RKO (cell line): ENCODE measurements around the gene ZNF565.
"Not testable (repeated sequence)": the region's sequence is repeated elsewhere in the genome, so short reads cannot be mapped to it uniquely, and the experiment has no call there.

Source experiments
- DNase-seq: peaks from one replicate; pipeline ENCODE4 v3.0.0-alpha.2; 2016; ENCODE audit warnings: low spot score

ZNF565 gene

DNA sequence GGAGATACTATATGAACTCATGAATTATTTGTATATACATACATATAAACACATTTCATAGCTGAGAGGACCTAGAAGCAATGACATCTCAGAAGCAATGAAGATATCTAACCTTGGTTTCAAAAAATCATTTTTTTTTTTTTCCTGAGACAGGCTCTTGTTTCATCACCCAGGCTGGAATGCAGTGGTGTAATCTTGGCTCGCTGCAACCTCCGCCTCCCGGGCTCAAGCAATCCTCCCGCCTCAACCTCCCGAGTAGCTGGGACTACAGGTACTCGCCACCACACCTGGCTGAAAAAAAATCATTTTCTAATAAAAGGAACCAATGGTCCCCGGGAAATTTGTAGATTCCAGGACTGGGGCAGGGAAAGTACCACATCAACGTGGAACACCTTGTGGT is 4.0 kb downstream of the ZNF565 start:
- DNase-seq: no peak

DNA sequence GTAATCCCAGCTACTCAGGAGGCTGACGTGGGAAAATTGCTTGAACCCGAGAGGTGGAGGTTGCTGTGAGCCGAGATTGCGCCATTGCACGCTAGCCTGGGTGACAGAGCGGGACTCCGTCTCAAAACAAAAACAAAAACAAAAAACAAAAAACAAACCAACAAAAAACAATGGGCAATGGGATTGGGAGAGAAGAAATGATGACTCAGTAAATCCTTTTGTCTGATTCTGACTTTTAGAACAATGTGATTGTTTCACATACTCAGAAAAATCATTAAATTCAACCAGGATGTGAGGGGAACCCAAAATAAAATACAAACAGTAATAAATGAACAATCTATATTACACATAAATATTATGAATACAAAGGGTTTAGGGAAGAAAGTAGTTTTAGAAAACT is 5.1 kb downstream of the ZNF565 start:
- DNase-seq: no peak

DNA sequence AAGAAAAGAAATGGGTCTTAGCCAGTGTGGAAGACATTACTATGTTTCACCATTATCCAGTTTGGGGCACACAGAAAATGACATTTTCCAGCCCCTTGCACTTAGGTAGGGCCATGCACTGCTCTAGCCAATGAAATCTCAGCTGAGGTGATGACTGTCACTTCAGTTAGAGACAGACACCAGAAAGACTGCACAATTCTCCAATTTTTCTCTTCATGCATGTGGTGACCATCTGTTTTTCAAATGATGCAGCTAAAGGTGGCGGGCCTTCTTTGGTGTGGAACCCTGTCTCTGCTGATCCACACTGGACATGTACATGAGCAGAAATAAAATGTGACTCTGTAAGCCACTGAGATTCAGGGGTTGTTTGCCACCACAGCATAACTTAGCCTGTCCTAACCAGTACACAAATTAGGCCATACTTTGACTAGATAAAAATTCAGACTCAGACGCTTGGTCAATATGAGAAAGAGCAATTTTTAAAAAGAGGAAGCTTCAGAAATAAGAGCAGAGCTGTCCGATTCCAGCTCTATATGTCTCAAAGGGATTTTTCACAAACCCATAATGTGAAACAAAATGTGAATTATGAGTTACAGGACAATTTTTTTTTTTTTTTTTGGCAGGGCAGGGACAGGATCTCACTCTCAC is 6.7 kb downstream of the ZNF565 start:
- DNase-seq: no peak

DNA sequence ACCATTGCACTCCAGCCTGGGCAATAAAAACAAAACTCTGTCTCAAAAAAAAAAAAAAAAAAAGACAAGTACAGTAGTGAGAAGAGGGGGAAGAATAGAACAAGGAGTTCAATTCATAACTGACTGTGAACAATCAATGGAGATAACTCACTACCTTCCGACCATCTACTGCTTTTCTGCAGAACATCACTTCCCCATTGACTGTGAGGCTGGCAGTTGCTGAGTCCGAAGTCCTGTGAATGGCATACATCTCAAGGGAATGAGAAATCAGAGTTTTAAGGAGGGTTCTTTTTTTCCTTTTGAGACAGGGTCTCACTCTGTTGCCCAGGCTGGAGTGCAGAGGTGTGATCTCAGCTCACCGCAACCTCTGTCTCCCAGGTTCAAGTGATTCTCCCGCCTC is 11.2 kb downstream of the ZNF565 start:
- no peak for DNase-seq

DNA sequence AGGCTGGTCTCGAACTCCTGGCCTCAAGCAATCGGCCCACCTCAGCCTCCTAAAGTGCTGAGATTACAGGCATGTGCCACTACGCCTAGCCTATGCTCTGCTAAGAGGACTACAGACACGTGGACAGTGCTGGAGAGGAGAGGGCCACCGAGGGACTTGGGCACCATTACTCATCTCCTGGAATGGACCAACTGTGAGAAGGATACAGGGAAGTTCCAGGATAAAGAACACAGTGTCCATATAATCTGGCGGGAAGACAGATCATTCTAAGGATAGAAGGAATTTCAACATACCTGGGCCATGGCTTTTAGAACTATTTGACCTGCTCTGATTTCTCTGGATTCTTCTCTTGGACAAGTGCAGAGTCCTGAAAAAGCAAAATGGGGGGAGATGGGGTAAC is 12.8 kb downstream of the ZNF565 start:
- no peak for DNase-seq

DNA sequence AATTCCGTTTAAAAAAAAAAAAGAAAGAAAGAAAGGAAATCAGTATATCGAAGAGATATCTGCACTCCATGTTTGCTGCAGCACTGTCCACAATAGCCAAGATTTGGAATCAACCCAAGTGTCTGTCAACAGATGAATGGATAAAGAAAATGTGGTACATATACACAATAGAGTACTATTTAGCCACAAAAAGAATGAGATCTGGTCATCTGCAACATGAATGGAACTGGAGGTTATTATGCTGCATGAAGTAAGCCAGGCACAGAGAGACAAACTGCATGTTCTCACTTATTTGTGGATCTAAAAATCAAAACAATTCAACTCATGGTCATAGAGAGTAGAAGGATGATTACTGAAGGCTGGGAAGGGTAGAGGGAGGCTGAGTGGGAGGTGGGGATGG is 16.3 kb downstream of the ZNF565 start:
- no peak for DNase-seq

DNA sequence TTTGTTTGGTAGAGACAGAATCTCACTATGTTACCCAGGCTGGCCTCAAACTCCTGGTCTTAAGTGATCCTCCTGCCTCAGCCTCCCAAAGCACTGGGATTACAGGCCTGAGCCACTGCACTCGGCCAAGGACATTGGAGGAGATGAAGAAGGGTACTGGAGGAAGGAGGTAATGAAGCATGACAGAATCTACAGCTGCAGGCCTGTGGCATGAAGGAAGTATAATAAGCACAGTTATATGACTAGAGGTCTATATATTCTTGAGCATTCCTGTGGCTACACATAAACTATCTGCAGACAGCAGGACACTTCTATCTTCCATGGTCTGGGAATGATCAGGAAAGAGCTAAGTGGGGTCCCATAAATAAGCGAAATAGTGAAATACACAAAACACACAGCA is 18.2 kb downstream of the ZNF565 start:
- no peak for DNase-seq

DNA sequence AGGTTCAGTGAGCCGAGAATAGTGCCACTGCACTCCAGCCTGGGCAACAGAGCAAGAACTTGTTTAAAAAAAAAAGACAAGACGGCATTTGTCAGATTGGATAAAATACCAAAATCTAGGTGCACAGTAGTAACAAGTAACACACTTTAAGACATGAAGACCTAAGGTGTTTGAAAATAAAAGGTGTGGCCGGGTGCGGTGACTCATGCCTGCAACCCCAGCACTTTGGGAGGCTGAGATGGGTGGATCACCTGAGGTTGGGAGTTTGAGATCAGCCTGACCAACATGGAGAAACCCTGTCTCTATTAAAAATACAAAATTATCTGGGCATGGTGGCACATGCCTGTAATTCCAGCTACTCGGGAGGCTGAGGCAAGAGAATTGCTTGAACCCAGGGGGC is 27.7 kb downstream of the ZNF565 start:
- not testable (repeated sequence) for DNase-seq

DNA sequence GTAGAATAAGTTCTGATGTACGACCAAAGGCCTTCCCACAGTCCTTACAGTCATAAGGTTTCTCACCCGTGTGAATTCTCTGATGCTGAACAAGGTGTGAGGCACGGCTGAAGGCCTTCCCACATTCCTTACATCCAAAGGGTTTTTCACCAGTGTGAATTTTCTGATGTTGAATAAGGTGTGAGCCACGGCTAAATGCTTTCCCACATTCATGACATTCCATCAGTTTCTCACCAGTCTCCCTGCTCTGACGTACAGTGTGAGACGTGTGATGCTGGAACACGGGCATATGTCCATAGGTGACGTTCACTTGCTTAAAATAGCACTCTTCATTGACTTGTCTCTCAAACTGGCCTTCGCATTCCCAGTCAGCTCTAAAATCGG is 31.2 kb downstream of the ZNF565 start:
- DNase-seq: no peak

DNA sequence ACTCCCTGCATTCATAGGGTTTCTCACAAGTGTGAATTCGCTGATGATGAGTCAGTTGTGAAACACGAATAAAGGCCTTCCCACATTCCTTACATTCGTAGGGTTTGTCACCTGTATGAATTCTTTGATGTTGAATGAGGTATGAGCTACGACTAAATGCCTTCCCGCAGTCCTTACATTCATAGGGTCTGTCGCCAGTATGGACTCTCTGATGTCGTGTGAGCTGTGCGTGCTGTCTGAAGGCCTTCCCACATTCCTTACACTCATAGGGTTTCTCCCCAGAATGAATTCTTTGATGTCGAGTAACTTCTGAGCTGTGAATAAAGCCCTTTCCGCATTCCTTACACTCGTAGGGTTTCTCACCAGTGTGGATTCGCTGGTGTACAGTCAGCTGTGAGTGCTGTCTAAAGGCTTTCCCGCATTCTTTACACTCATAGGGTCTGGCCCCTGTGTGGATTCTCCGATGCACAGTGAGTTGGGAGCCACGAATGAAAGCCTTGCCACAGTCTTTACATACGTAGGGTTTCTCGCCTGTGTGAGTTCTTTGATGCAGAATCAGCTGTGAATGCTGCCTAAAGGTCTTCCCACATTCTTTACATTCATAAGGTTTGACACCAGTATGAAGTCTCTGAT is 31.7 kb downstream of the ZNF565 start:
- peak; percentile 64 for DNase-seq

DNA sequence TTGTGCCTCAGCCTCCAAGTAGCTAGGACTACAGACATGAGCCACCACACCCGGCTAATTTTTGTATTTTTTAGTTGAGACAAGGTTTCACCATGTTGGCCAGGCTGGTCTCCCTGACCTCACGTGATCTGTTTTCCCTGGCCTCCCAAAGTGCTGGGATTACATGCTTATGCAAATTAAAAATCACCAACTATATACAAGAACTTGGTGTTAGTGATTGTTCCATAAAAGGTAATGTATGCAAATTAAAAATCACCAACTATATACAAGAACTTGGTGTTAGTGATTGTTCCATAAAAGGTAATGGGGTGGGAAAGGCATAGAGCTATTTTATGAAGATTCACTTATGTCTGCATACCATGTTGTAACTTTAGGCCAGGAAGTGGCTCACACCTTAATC is 35.4 kb downstream of the ZNF565 start:
- DNase-seq: not testable (repeated sequence)

DNA sequence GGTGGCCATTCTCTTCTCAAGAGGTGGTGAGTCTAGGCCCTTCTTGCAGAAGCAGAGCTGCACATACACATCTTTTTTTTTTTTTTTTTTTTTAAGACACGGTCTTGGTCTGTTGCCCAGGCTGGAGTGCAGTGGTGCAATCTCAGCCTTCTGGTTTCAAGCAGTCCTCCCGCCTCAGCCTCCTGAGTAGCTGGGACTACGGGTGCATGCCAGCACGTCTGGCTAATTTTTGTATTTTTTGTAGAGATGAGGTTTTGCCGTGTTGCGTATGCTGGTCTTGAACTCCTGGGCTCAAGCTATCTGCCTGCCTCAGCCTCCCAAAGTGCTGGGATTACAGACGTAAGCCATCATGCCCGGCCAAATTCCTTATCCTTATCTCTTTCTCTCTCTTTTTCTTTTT is 40.6 kb downstream of the ZNF565 start:
- DNase-seq: not testable (repeated sequence)

DNA sequence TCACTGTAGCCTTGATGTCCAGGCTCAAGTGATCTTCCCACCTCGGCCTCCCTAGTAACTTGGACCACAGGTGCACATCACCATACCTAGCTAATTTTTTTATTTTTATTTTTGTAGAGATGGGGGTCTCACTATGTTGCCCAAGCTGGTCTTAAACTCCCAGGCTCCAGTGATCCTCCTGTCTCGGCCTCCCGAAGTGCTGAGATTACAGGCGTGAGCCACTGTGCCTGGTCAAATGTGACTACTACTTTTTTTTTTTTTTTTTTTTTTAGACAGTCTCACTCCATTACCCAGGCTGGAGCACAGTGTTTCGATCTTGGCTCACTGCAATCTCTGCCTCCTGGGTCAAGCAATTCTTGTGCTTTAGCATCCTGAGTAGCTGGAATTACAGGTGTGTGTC is 41.6 kb downstream of the ZNF565 start:
- no peak for DNase-seq

DNA sequence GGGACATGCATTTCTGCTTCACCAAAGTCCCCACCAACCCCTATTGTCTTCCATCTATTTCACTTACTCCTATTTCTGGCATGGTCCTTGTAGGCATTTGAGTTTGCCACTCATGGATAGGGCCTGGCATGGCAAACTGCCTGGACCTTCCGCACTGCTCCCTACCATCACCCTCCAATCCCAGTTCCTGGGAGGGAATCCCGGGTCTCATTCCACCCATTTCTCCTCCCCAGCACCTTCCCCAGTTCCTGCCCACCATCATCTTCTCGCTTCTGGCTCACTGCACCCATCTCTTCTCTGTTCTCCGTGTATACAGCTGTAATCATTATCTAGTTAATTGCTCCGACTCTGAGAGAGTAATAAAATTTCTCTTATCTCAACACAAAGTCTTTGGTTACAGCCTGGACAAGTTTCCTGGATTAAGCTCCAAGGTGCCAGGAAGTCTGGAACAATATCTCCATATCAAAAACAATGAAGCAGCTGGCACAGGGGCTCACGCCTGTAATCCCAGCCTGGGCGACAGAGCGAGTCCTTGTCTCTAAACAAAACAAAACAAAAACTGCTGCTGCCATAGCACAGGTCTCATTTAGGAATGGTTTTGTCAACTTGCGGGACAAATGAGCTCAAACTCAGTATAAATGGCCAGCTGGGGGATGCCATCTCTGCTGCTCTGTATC is 45.2 kb downstream of the ZNF565 start:
- no peak for DNase-seq

DNA sequence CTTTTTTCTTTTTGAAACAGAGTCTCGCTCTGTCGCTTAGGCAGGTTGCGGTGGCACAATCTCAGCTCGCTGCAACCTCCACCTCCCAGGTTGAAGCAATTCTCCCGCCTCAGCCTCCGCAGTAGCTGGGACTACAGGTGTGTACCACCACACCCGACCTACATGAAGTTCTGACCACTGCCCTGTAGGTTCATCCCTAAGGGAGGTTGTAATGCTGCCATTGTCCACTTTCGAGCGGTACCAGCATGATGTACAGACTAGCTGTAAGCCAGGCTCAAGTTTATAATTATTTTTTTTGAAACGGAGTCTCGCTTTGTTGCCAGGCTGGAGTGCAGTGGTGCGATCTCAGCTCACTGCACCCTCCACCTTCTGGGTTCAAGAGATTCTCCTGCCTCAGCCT is 50.7 kb downstream of the ZNF565 start:
- DNase-seq: no peak

DNA sequence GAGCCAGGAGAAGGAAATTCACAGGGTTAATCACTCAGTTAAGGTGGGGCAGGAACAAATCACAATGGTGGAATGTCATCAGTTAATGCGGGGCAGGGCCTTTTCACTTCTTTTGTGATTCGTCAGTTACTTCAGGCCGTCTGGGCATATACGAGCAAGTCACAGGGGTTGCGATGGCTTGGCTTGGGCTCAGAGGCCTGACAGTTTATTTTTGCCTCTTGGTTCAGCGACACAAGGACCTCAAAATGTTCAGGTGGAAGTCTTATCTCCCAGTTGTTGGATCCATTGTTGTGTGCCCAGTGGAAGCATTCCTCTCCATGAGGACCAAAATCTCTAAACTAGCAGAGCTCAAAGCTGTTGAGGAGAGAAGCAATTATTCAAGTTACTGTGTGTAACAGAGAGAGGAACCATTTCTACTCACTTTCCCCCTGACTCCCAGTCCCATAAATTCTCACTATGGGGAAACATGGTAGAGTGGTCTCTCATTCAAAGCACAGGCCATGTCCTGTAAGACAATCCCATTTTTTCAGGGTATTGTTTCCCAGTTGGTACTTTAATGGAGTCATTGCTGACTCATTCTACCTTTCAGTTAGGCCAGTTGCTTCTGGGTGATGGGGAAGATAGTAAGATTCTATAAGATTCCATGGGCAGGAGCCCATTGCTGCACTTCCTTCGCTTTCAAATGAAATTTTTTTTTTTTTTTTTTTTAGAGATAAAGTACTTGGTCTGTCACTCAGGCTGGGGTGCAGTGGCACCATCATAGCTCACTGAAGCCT is 53.5 kb downstream of the ZNF565 start:
- DNase-seq: no peak

DNA sequence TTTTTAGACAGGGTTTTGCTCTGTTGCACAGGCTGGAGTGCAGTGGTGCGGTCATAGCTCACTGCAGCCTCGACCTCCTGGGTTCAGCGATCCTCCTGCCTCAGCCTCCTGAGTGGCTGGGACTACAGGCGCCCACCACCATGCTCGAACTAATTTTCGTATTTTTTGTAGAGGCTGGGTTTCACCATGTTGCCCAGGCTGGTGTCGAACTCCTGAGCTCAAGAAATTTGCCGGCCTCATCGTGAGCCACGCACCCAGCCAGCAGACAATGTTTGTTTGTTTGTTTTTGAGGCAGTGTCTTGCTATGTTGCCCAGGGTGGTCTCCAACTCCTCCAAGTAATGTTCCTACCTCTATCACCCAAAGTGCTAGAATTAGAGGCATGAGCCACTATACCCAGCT is 61.3 kb downstream of the ZNF565 start:
- no peak for DNase-seq

DNA sequence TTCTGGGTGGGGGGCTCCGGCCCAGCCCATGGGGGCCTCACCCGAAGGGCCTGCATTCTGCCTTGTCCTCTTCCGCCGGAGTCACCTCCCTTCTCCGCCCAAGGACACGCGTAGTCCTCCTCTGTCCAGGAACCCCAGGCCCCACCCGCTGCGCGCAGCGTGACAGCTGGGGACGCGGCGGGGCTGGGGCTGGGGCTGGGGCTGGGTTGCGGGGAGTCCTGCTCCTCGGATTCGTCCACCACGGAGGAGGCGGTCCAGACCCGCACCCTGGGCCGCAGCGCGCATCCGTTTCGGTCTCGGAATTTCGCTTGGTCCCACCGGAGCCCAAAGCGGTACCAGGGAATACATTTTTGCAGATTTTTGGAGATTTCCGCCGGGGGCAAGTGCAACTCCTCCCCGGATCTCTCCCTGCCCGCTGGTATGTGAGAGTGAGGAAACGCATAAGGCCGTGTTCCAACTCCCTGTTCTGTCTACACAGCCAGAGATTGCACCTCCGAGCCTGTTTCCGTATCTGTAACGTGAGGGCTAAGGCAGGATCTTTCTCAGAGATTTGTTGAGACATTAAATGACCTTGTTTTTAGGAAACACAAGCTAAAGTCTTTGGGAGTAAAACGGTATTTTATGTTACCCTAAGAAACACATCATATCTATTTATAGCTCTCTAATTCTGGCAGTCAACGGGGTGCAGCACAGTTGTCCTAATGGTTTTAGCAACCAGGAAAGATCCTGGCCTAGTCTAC is 61.9 kb downstream of the ZNF565 start, which contains the start of gene COX7A1:
COX7A1 (minus strand) TSS at position 96 of the 740 bp plus-strand sequence; CDS start at position 56, 40 bp downstream.
- no peak for DNase-seq

DNA sequence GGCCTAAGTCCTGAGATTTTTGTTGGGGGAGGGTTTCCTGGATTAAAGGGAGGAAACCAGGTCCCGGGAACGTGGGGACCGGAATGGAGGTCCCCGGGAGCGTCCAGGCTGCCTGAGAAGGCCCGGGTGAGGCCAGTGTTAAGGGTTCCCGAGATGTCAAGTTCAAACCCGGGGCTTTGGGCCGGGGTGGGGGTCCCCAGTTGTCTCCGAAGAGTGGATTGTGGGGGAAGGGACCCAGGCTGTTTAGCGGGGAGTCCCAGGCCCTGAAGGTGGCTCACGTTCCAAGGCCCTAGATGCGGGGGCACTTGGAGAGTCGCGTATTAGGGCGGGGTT is 62.5 kb downstream of the ZNF565 start:
- no peak for DNase-seq

DNA sequence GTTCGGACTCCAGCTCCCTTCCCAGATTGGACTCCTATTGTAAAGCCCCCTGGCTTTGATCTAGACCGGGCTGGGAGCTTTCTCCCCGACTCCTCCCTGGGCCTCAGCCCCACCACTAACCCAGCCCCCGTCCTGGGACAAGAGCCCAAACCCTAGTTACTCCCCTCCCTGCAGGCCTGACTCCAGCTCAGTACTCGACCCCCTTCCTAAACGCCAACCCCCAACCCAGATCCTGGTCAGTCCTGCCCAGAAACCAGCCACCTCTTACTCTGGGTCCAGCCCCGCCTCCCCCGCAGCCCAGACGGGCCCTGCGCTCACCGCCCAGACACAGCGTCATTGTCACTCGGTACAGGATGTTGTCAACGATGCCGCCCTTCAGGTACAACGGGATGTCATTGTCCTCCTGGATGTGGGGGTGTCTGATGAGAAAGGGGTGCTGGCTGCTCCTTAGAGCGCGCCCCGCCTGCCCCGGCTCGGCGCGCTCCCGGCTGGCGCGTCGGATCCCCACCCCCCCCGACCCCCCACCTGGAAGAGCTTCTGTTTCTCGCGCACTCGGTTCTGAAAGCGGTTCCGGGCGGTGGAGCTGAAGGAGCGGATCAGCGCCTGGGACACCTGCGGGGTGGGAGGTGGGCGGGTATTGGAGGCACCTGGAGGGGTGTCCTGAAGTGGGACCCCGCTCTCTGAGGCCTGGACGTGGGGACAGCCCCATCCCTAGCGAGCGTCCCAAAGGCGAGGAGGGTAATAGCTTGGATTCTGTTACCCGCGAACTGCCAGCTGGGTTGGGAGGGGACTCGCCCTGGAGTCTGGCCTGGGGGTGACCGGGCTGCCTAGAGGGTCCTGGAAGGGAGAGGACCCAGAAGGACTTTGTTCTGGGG is 63.1 kb downstream of the ZNF565 start:
- DNase-seq: no peak

DNA sequence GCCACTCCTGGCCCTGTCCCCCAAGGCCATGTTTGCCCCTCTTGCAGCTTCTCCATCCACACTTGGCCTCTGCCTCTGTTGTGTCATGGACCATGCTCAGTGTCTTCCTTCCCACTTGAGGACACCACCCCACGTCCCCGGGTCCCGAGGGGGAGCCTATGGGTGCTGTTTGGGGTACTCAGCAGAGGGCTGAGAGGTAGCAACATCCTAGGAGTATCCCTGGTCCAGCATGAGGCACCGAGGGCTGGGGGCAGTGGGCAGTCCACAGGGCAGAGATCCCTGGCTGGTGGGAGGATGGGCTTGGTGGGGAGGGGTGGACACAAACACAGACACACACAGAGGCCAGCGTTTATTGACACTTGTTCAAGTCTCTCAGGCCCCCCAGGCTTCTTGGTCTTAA is 63.9 kb downstream of the ZNF565 start:
- DNase-seq: no peak
